Gastrocnemius medialis (tissue), 4 donors: Measurements from ENCODE around the gene JCAD.

Experiments used
- CTCF ChIP-seq, 5 experiments: fragments of 450-650 bp in 3 of 5; fragments of 200-600 bp in 2 of 5; sonication (generic) in 2 of 5; IDR thresholded peaks in 4 of 5; conservative IDR thresholded peaks in 1 of 5; 1 replicate in 4 of 5; 2 replicates in 1 of 5; pipeline ENCODE4 v1.5.1; 2016 to 2019; ENCODE audit warnings: antibody characterized with exemption in 5 of 5, mild to moderate bottlenecking in 3 of 5, moderate library complexity in 3 of 5
- POLR2A ChIP-seq, 2 donors: fragments of 450-650 bp; IDR thresholded peaks; one replicate each; pipeline ENCODE4 v1.6.1; 2017; ENCODE audit warnings: antibody characterized with exemption in 2 of 2, mild to moderate bottlenecking in 2 of 2, moderate library complexity in 2 of 2

GRCh38 chr10:30038781-30039536 lies 20.4 kb downstream of the JCAD start:
- TF ChIP-seq POLR2A (IDR thresholded peaks at IDR 0.05) (no peak), CTCF (IDR thresholded peaks at IDR 0.05 in 4 of 5, conservative IDR thresholded peaks at IDR 0.05 in 1 of 5) (no peak)
